Measurements from ENCODE around the gene KCNIP1. TPM values are rescaled to one million over a fixed set of nuclear protein-coding genes. Genes with fewer than 3 reads are reported as not detected.

Gene KCNIP1
- total and polyA plus RNA-seq, 2 of the 8 experiments (the other 6 are each of a cell fraction or from before 2014, with no cell fraction given): 0.52 to 0.83 TPM

- FAIRE-seq: no peak
- Histone ChIP-seq H3K27me3 (replicated peaks in 1 of 4; ENCODE audit: control insufficient read depth in 3 of 4, extremely low read depth in 1 of 4, insufficient read depth in 3 of 4, low read length in 3 of 4) (no peaks in the 10 kb centered on the region), H3K9me3 (ENCODE audit: insufficient read depth in 2 of 2, low read depth in 1 of 2, low read length in 1 of 2) (no peaks in the 10 kb centered on the region), H2AFZ (ENCODE audit: low read length) (no peak overlapping the region), H3K9ac (replicated peaks in 1 of 4; ENCODE audit: extremely low read depth in 1 of 4, low read depth in 3 of 4, low read length in 3 of 4) (no peak overlapping the region), H4K20me1 (replicated peaks in 1 of 2; ENCODE audit: control insufficient read depth in 1 of 2, insufficient read depth in 2 of 2, low read length in 2 of 2) (no peaks in the 10 kb centered on the region), H3K27ac (ENCODE audit: low read depth, low read length) (no peak overlapping the region), H2BK12ac (ENCODE audit: low read depth, low read length) (no peak overlapping the region), H3K4me3 (ENCODE audit: extremely low read depth in 1 of 4, insufficient read depth in 2 of 4, low read depth in 3 of 4, low read length in 4 of 4) (no peak overlapping the region), H2BK5ac (ENCODE audit: low read depth, low read length) (no peak overlapping the region), H3K4ac (replicated peaks; ENCODE audit: insufficient read length, low read depth, low read length) (no peak overlapping the region), H3K23ac (ENCODE audit: insufficient read length) (no peak overlapping the region), H3K18ac (ENCODE audit: extremely low read depth, low read length) (no peak overlapping the region), H2BK120ac (replicated peaks; ENCODE audit: low read depth, low read length) (no peak overlapping the region), H3K79me2 (ENCODE audit: control insufficient read depth in 1 of 2, insufficient read depth in 2 of 2, low read length in 2 of 2) (no peaks in the 10 kb centered on the region; a peak in 1 of 4 replicates), H3K23me2 (ENCODE audit: low read depth, low read length) (no peaks in the 10 kb centered on the region), H3K14ac (ENCODE audit: insufficient read length) (no peak overlapping the region), H3K36me3 (ENCODE audit: control insufficient read depth in 2 of 4, insufficient read depth in 4 of 4, low read length in 3 of 4) (no peaks in the 10 kb centered on the region), H3K4me2 (ENCODE audit: insufficient read depth in 1 of 2, low read depth in 2 of 2, low read length in 2 of 2) (no peak overlapping the region), H3K56ac (replicated peaks; ENCODE audit: insufficient read length, low read depth, low read length) (no peak overlapping the region), H3K4me1 (replicated peaks in 1 of 4; ENCODE audit: control insufficient read depth in 3 of 4, insufficient read depth in 4 of 4, low read length in 3 of 4) (no peaks in the 10 kb centered on the region), H4K91ac (replicated peaks; ENCODE audit: insufficient read length, low read length) (no peak overlapping the region), H2BK15ac (ENCODE audit: low read length) (no peak overlapping the region), H2AK5ac (ENCODE audit: low read depth, low read length) (no peak overlapping the region), H4K8ac (ENCODE audit: extremely low read depth, insufficient read depth, low read length) (no peak overlapping the region), H3K79me1 (ENCODE audit: low read depth, low read length) (no peaks in the 10 kb centered on the region), H4K5ac (ENCODE audit: insufficient read length, low read depth, low read length) (no peak overlapping the region), H2BK20ac (ENCODE audit: low read length) (no peak overlapping the region)
- TF ChIP-seq GABPA (IDR thresholded peaks at IDR 0.05; ENCODE audit: borderline replicate concordance, insufficient read depth, low read length) (no peak), FOSL1 (IDR thresholded peaks at IDR 0.05; ENCODE audit: insufficient read depth, low read depth, low read length) (no peak), CTBP2 (IDR thresholded peaks at IDR 0.05; ENCODE audit: borderline replicate concordance, insufficient read depth, insufficient read length, low read length) (no peak), ATF3 (IDR thresholded peaks at IDR 0.05; ENCODE audit: insufficient read depth, low read depth, low read length) (no peak)
- ChIA-PET CTCF (ENCODE audit: partially characterized antibody) (interaction anchor here (1.0 to 5.5 kb wide), 4 partner anchors 12 to 60 kb away, joined by 3 to 39 read pairs (median 16); no protein-coding TSS in a partner anchor), POLR2A (ENCODE audit: partially characterized antibody) (no interaction called here)
- 79 to 87% methylated on average over 3 to 6 of the region's 6 CpGs for WGBS, 2 experiments (ENCODE audit: extremely low coverage in 1 of 2, insufficient coverage in 1 of 2, insufficient read length in 1 of 2, insufficient replicate concordance in 2 of 2, low coverage in 1 of 2, low lambda C conversion rate in 2 of 2, missing lambda C conversion rate in 1 of 2)
- DNase-seq (ENCODE audit: low read depth in 1 of 2, low spot score in 2 of 2): no peak
Observed at GRCh38 chr5:170709640-170710039, 205.8 kb downstream of the KCNIP1 start.

Data from H1 (cell line).